Activated CD4-positive, alpha-beta T cell treated with anti-CD3 and anti-CD28 coated beads, Interleukin-10, Interleukin-2, amounts not matched to agents 100 ng/mL and 50 ng/mL, durations not matched to agents 16 hours and 8 hours (primary cell): ENCODE results near the gene RAB23.

ENCODE experiments used
- DNase-seq: peaks from one replicate; pipeline ENCODE4 v3.0.0-alpha.2; 2020

Gene RAB23

GRCh38 chr6:57242505-57242904, 20.4 kb upstream of the RAB23 start:
- no peak for DNase-seq

DNA sequence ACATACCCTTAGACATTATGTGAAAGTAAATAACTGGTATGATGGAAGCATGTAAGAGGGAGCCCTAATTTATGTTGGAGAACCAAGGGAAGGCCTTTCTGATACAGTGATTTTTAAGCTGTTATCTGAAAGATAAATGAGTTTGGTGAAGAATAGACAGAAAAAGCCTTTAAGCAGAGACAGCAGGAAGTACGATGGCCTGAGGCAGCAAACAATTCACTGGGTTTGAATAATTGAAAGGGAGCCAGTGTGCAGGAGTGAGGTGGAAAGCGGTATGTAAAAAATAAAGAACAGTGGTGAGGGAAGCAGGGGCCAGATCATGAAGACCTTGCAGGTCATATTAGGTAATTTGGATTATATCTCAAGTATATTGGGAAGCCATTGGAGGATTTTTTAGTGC, 4.1 kb upstream of the RAB23 start:
- no peak for DNase-seq

GRCh38 chr6:57224769-57225515, 2.8 kb upstream of the RAB23 start:
- DNase-seq = no peak

DNA sequence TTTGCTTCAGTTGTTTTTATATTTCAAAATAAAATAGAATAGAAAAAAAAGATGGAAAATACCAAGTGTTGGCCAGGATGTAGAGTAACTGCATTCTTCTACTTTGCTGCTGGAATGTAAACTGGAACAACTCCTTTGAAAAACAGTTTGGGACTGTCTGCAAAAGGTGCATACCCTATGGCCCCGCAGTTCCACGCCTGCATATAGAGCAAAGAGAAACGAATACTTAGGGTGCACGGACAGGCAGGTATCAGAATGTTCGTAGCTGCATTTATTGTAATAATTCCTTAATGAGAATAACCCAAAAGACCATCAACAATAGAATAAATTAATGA, 603 bp upstream of the RAB23 start:
- no peak for DNase-seq

DNA sequence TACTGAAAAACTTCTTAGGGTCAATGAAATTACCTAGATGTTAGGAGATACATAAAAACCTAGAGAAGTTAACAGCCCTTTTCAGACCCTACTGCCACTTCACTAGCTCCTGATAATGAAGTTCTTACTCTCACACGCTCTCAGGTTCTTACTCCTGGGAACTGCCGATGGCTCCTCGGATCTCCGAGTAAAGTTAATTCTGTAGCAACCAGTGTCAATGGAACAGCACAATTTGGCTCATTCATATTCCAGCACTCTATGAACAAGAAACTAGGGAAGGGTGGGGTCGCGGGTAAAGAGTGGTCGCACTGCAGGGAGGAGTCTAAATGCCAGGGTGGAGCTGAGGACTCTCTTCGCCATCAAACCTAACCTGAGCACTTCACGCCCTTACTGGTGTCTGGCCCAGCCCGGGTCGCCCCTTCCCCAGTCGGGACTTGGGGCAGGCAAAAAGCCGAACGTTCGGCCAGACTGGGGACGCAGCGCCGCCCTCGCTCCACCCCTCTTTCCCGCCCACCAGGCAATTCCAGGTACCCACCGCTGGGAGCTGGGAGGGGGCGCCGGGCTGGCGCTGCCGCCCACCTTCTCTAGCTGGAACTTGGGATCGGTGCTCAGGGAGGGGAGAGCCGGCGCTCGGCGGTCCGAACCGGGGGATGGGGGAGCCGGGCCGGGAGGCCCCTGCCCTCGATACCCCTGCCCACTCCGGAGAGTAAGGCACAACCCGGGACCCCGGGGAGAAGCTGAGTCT, 744 bp downstream of the RAB23 start:
- DNase-seq = peak; percentile 69

DNA sequence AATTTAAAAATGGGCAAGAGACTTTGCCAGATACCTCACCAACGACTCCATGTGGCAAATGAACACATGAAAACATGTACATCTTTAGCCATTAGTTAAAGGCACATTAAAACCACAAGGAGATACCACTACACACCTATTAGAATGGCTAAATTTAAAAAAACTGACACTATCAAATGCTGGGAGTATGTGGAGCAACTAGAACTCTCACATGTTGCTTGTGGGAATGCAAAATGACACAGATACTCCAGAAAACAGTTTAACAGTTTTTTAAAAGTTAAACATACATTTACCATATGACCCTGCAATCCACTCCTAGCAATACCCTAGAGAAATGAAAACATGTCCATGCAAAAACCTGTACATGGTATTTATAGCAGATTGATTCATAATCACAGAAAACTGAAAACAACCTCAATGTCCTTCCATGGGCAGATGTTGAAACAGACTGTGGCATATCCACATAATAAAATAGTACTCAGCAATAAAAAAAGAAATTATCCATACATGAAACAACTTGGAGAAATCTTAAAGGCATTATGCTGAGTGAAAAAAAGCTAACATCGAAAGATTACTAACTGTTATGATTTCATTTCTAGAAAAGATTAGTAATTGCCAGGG, 1.9 kb downstream of the RAB23 start:
- DNase-seq = no peak

DNA sequence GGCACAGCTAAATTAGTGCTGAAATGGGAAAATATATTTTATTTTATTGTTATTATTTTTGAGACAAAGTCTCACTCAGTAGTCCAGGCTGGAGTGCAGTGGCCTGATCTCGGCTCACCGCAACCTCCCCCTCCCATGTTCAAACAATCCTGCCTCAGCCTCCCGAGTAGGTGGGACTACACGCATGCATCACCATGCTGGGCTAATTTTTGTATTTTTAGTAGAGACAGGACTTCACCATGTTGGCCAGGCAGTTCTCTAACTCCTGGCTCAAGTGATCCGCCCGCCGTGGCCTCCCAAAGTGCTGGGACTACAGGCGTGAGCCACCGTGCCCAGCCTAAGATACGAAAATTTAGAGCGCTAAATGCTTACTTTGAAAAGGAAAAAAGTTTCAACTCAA, 4.8 kb downstream of the RAB23 start:
- no peak for DNase-seq

DNA sequence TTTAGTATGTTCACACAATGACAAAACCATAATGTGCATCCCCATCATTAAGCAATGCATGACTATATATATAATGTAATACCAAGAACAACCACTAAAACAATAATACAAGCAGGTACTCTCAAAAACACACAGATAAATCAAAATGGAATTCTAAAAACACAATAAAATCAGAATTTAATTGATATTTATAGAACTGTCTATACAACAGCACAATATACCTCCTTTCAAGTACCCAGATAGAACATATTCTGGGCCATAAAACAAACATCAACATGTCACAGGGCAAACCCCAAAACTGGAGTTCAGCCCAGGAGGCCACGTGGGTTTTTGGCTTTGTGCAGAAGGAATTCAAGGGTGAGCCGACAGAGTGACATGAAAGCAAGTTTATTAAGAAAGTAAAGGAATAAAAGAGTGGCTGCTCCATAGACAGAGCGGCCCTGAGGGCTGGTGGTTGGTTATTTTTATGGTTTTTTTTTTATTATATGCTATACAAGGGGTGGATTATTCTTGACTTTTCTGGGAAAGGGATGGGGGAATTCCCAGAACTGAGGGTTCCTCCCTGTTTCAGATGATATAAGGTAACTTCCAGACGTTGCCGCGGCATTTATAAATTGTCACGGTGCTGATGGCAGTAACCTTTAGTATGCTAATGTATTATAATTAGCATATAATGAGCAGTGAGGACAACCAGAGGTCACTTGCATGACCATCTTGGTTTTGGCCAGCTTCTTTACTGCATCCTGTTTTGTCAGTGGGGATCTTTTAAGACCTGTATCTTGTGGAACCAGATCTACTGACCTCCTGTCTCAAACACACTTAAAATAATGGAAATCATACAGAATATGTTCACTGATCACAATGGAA, 5.6 kb downstream of the RAB23 start:
- no peak for DNase-seq

DNA sequence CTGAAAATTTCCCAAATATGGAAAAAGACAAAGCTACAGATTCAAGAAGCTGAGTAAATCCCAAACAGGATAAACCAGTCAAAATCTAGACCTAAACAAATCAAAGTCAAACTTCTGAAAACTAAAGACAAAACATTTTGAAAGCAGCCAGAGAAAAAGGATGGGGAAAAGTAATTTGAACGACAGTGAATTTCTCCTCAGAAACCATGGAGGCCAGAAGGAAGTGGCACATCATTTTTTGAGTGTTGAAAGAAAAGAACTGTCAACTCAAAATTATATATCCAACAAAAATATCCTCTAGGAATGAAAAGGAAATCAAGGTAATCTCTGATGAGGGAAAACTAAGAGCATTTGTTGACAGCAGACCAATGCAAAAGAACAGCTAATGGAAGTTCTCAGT, 6.8 kb downstream of the RAB23 start:
- no peak for DNase-seq

GRCh38 chr6:57210060-57210459, 12.0 kb downstream of the RAB23 start:
- DNase-seq = no peak

- no peak for DNase-seq
Measured at GRCh38 chr6:57209030-57209429, 13.1 kb downstream of the RAB23 start.

DNA sequence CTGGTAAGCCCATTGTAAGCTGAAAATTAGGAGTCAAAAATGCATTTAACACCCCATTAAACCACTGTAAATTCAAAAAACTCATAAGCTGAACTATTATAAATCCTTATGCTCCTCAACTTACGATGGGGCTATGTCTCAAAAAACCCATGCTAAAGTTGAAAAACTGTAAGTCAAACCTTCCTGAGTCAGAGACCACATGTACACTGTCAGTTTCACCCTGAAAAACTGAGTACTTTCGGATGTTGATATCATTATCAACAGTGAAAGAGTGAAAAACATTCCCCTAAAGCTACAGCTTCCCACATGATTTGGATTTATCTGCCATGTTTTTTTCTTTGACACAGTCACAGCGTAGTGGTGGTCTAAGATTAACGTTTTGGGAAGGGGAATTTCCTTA, 14.2 kb downstream of the RAB23 start:
- DNase-seq = peak; percentile 44

GRCh38 chr6:57207141-57207540, 15.0 kb downstream of the RAB23 start:
- DNase-seq = peak; percentile 37

DNA sequence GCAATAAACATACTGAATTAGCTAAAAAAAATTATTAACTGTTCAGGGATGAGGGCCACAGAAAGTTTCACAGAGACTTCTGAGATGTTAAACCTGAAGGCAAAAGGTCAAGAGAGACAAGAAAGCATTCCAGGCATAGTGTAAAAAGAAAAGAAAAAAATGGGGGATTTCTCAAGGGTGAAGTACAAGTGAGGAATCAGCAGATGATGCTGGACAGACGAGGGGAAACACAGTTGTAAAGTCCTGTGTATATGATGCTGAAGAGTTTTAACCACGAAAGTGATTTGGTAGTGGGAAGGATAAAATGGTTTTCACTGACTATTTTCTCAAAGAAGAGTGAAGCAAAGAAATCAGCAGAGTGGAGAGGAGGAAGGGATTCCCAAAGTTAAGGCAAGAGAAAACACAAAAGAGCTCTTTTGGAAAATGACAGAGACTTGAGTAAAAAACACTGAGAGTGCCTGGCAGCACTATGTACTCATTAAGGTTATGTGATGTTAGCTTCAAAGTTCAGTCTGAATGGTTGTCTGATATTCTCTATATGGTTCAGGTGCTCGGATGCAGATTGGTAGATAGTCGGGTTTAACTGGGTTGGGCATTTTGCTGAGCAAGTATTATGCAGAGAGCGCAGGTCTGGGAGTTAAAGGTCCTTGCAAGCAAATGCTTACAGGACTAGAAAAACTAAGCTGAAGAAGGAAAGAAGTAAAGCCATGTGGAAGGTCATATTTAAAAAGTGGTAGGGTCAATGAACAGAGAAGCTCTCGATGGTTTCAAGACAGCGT, 16.4 kb downstream of the RAB23 start:
- no peak for DNase-seq

DNA sequence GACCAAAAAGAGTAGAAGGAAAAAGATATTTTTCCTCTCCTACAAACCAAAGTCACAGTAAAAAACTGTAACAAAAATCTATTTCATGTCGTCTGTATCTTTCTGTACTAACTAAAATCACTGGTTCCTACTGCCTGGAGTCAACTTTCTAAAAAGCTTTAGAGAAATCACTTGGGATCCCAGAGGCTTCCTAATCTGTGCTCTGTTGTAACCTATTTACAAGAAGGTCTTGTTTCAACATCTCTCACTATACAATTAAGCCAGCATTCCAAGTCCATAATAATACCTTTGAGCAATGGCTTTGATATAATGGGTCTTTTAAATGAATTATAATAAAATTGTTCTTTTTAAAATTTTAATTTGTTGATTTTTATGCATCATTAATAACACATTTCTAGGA, 20.4 kb downstream of the RAB23 start:
- no peak for DNase-seq

GRCh38 chr6:57198926-57199636, 23.0 kb downstream of the RAB23 start:
- no peak for DNase-seq

DNA sequence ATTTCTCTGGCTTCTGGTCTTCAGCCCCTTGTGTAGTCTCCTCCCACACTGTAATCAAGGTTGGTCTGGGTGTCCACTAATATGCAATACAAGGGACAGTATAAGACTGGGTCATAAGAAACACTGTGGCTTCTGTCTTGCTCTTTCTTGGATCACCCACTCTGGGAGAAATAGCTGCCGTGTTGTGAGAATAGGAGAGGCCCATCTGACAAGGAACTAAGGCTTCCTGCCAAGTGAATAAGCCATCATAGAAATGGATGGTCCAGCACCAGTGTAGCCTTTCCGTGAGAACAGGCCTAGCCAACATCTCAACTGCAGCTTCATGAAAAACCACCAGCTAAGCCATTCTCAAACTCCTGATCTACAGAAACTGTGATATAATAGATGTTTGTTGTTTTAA, 26.6 kb downstream of the RAB23 start:
- DNase-seq = no peak

DNA sequence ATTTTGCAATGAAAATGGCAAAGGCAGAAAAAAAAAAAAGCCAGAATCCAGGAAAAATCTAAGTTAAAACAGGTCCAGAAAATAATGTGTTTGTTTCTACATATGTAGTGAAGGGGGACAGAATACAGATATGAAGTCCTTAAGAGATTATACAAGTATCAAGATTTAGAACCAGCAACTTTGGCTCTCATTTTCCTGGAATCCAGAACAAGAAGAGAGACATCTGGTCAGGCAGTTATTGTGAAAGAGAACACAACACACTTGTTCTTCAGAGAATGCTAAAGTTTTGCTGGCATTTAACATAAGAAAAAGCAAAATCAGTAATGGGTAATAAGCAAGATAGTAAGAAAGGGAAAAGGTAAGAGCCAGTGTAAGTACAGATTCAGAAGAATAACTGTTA, 28.9 kb downstream of the RAB23 start:
- no peak for DNase-seq

- no peak for DNase-seq
Measured at GRCh38 chr6:57190140-57190539, 32.0 kb downstream of the RAB23 start.

DNA sequence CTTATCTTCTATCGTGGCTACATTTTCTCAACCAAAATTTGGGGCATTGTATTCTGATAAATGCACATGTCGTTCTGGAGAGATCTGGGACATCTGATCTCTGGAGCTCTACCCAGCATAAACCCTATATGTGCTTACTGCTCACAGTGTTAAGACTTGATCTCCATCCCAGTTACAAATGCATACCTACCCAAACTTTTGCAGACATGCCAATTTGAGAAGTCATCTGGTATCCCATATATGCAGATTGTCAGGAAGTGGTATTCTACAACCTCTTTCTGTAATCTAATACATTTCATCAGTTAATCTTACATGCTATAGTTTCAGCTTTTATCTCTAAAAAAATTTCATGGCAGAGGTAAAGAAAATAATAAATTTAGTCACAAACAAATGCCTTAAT, 38.8 kb downstream of the RAB23 start:
- no peak for DNase-seq

DNA sequence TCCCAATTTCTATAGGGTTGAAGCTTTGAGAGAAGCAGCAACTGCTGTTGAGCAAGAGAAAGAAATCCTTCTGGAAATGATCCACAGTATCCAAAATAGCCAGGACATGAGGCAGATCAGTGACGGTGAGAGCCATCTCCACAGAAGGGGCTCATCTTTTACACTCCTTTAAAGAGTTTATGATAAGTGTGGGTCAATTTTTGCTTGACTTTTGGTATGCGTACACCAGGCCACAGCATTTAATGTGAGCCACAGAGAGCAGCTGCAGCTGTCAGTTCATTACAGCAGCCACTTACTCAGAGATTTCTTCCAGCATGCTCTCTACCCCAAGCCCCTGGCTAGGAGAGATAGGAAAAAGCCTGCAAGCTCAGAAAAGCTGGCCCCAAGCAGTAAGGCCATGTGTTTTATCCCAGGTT, 40.1 kb downstream of the RAB23 start:
- DNase-seq = no peak

GRCh38 chr6:57180596-57180995, 41.5 kb downstream of the RAB23 start:
- no peak for DNase-seq
